ENCODE measurements around the gene MAP3K7. TPM values are rescaled to one million over a fixed set of nuclear protein-coding genes. Genes with fewer than 3 reads are reported as not detected.

Gene MAP3K7
- total and polyA plus RNA-seq, 11 donors, result 9.6 to 26.1 (median 18.0) TPM

DNA sequence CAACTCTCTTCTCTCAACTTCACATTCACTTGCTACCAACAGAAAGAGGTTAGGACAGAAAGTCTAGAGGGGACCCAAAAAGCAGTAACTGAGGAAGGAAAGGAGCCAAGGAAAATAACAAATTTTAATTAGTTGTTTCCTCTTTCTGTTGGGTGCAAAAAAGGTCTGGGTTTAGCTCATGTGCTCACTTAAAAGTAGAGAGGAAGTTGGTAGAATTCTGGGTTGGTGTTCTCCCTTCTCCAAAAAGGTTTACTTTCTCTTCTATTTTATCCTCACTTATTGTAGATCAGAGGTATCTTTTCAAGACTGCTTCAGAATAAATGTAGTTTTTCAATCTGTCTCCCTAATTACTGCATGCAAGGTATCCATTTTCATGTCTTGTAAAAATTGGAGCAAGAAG is 42.8 kb downstream of the MAP3K7 start:
- no peak overlapping the region for H3K27ac ChIP-seq
- H3K9me3 ChIP-seq, result no peaks in the 10 kb centered on the region
- no peak overlapping the region for H3K4me3 ChIP-seq
- TF ChIP-seq, protein P1, sequence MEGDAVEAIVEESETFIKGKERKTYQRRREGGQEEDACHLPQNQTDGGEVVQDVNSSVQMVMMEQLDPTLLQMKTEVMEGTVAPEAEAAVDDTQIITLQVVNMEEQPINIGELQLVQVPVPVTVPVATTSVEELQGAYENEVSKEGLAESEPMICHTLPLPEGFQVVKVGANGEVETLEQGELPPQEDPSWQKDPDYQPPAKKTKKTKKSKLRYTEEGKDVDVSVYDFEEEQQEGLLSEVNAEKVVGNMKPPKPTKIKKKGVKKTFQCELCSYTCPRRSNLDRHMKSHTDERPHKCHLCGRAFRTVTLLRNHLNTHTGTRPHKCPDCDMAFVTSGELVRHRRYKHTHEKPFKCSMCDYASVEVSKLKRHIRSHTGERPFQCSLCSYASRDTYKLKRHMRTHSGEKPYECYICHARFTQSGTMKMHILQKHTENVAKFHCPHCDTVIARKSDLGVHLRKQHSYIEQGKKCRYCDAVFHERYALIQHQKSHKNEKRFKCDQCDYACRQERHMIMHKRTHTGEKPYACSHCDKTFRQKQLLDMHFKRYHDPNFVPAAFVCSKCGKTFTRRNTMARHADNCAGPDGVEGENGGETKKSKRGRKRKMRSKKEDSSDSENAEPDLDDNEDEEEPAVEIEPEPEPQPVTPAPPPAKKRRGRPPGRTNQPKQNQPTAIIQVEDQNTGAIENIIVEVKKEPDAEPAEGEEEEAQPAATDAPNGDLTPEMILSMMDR (IDR thresholded peaks at IDR 0.05), result no peak
- no peak for TF ChIP-seq POLR2A (IDR thresholded peaks at IDR 0.05)
- intact Hi-C loops (cut with DNase I), result no loop called here
- ATAC-seq (no peak), DNase-seq (no peak)
- peaks cover 0 to 90% (median 75%) of the 10 kb centered on the region in 9 donors for H3K36me3 ChIP-seq
- H3K4me1 ChIP-seq, result peaks cover 0 to 4% (median under 1%) of the 10 kb centered on the region in 12 donors
- no peaks in the 10 kb centered on the region for H3K27me3 ChIP-seq

DNA sequence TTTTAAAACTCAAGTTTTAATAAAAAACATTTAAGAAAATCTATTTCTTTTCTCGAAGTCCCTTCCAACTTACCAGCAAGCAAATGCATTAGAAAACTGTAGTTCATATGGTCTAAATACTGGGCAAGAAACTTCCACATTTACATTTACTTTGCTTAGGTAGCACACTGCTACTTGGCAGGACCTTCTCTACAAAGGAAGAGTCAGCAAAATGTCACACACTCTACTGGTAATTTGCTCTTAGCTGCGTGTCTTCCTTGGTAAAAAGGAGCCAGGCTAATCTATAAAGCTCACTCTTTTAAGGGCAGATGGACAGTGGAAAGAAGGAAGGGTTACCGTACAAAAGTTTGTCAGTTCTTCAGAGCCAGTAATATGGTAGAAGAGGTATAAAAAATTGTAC is 45.7 kb downstream of the MAP3K7 start:
- ATAC-seq (no peak), DNase-seq (no peak)
- H3K27ac ChIP-seq, result no peak overlapping the region
- H3K27me3 ChIP-seq, result no peaks in the 10 kb centered on the region
- WGBS, 4 donors, result 93 to 96% (median 95%) methylated on average over 3 of the region's 3 CpGs
- H3K36me3 ChIP-seq, result peaks cover 0 to 62% (median 52%) of the 10 kb centered on the region in 9 donors
- TF ChIP-seq, protein P1 (IDR thresholded peaks at IDR 0.05), result no peak
- TF ChIP-seq POLR2A (IDR thresholded peaks at IDR 0.05), result no peak
- intact Hi-C loops (cut with DNase I), result no loop called here
- H3K9me3 ChIP-seq, result no peaks in the 10 kb centered on the region
- no peak overlapping the region for H3K4me3 ChIP-seq
- peaks cover 8 to 30% (median 23%) of the 10 kb centered on the region in 12 donors for H3K4me1 ChIP-seq

DNA sequence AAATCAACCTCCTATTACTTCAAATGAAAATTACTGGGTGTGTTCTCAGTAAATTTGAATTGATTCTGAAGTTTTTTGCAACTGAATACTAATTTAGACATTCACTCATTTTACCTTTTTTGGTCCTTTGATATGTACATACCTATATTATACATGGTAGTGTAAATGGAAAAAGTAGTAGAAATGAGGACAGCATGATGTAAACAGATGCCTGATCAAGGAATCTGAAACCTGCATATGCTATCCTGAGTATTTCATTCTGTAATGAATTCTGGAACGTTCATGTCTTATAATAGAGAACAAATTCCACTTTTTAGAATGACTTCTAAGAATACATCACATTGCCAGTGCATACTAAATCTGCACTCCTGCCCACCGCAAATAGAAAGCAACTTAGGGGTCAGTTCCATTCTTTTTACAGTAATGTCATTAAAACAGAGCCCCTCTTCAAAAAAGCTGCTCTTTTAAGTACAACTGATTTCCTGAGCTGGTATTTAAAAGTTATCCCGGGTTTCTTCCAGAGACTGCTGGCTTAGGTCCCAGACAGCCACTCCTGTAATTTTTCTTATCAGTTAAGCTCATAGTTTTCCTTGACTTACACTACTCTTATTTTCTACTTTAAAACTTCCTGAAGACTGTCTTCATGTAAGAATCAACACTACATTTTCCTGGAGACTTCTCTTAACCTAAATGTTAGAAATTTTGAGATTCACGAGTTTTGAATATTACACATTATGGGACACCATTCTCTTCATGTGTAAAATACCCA is 48.4 kb downstream of the MAP3K7 start:
- intact Hi-C loops (cut with DNase I), result no loop called here

DNA sequence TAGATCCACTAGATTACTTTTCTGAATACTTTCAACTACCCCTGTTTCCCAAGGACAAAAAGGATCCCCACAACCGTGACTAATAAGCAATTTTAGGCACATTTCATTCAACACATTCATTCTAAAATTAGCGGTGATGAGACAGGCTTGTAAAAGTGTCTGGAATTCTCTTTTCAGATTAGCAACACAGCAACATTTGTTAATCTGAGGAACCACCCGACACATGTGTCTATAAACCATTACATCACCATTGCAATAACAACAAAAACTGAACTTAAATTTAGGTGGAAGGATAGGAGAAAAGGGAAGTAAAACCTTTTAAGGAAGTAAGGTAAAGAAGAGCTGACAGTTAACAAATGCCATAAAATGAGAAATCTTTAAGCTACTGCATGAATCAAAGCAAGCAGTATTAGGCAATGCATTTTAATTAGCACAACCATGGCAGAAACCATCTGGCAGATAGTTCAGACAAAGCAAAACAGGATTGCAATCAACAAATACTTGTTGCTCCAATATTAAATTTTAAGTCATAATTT is 49.1 kb downstream of the MAP3K7 start:
- peaks cover 0 to 52% (median 38%) of the 10 kb centered on the region in 9 donors for H3K36me3 ChIP-seq
- peaks cover 8 to 33% (median 23%) of the 10 kb centered on the region in 12 donors for H3K4me1 ChIP-seq
- no peaks in the 10 kb centered on the region for H3K27me3 ChIP-seq
- intact Hi-C loops (cut with DNase I), result no loop called here
- DNase-seq (no peak), ATAC-seq (peak; percentile 65 to 82 (median 76))
- H3K4me3 ChIP-seq, result no peak overlapping the region
- TF ChIP-seq, protein P1 (IDR thresholded peaks at IDR 0.05), result no peak
- no peak for TF ChIP-seq POLR2A (IDR thresholded peaks at IDR 0.05)
- 19 to 26% (median 21%) methylated on average over 3 of the region's 3 CpGs for WGBS, 4 donors
- no peaks in the 10 kb centered on the region for H3K9me3 ChIP-seq
- peak overlapping the region in 9 of 12 donors; percentile 12 to 72 (median 40) for H3K27ac ChIP-seq

More for the DNA sequence above, 48.4 kb downstream of the MAP3K7 start:
- ATAC-seq, result peak in 2 of 4 donors; percentile 24 to 25
- WGBS, 4 donors, result 17 to 30% (median 18%) methylated on average over 4 of the region's 4 CpGs
- Histone ChIP-seq H3K4me3 (no peak overlapping the region), H3K27me3 (no peaks in the 10 kb centered on the region), H3K9me3 (no peaks in the 10 kb centered on the region), H3K4me1 (peaks cover 8 to 29% (median 23%) of the 10 kb centered on the region in 12 donors), H3K36me3 (peaks cover 0 to 52% (median 44%) of the 10 kb centered on the region in 9 donors), H3K27ac (peak overlapping the region in 9 of 12 donors; percentile 8 to 72 (median 40))
- no peak for DNase-seq
- no peak for TF ChIP-seq POLR2A (IDR thresholded peaks at IDR 0.05)
- TF ChIP-seq, protein P1 (IDR thresholded peaks at IDR 0.05), result no peak
